ENCODE measurements around the gene HES7.
A peak's percentile ranks its signal among the peaks of the same experiment; 100 is the strongest.

The HES7 gene

DNA sequence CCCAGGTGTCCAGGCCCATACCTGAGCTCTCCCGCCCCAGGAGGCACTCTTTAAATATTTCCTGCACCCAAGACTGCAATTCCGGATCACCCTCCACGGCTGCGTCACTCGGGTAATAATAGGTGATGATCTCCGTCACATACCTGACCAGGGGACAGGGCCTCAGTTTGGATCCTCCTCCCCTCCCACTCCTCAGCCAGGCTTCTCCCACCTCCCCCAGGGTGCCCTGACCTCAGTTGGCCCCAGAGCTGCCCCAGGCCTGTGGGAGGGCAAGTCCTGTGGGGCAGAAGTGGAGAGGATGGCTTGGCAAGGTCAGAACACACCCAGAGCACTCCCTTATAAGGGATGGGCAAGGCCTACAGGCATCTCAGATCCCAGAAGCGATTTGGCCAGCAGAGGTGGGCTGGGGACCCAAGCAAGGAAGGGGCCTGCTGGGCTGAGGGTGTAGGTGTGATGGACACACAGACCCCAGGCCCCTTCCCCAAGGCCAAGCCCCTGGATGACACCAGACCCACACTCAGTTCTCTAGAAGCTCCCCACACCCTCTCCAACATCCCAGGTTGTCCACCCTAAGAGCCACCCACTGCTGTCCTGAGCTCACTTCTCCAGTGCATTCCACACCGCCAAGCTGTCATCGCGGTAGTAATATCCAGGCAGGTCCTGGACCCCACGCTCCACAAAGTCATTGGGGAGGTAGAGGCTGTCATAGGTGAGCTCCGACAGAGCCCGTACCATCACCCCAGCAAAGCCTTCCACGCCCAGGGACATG is 48.1 kb downstream of the HES7 start:
- no peak for DNase-seq (ENCODE audit: low read depth in 4 of 4, low spot score in 1 of 4)

GRCh38 chr17:8075081-8075480 is 48.8 kb downstream of the HES7 start:
- DNase-seq (ENCODE audit: low read depth in 4 of 4, low spot score in 1 of 4): no peak

DNA sequence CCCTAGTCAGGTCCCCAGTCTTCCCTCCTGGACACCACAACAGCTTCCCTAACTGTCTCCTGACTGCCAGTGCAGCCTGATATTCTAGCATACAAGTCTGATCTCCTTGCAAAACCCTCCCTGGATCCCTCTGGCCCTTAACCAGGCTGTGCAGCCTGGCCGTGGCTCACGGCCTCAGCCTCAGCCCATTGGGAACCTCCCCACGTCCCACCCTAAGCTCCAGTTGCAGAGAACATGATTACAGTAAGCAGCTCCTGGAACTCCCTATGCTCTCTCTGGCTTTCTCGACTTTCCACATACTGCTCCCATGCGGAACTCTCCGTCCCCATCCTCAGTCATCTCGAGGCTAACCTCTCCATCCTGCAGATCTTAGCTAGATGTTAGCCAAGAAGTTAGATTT is 49.4 kb downstream of the HES7 start:
- DNase-seq (ENCODE audit: low read depth in 4 of 4, low spot score in 1 of 4): no peak

- DNase-seq (ENCODE audit: low read depth in 4 of 4, low spot score in 1 of 4): peak; percentile 76 to 84 (median 78)
Measured at GRCh38 chr17:8073627-8074484, 50.0 kb downstream of the HES7 start.

- no peak for DNase-seq (ENCODE audit: low read depth in 4 of 4, low spot score in 1 of 4)
Measured at GRCh38 chr17:8072729-8073461, 51.0 kb downstream of the HES7 start.

DNA sequence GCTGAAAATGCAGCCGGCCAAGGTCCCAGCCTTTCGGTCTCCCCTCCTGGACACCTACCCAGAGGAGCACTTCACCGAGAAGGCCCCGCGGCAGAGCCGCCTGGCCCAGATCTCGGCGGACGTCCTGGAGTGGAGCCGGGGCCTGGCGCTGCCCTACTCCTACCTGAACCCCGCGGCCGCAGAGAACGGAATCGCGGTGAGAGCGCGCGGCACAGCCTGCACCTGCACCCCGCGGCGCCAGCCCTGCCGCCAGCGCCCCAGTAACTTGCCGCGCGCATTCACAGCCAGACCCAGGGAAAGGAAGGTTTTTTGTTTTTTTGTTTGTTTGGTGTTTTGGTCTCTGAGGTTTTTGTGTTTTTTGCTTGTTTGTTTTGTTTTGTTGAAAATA is 51.6 kb downstream of the HES7 start:
- DNase-seq (ENCODE audit: low read depth in 4 of 4, low spot score in 1 of 4): no peak

DNA sequence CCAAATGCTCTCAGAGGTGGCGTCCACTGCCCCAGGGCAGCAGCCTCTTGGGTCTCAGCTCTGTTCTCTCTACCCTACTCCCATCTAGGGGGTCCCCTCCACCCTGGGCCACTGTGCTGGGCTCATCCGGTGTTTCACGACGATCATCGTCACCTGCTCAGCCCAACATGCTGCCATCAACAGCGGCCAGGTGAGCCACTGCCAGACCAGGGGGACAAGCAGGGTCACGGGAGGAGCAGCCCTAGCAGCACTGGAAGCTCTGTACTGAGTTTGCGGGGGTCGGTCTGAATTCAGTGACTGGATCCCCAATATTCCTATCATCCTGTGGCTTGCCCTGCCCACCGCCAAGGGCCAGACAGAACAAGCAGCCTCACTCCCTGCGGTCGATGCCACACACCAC is 52.4 kb downstream of the HES7 start:
- no peak for DNase-seq (ENCODE audit: low read depth in 4 of 4, low spot score in 1 of 4)

Measured in stimulated activated CD4-positive, alpha-beta T cell treated with anti-CD3 and anti-CD28 coated beads, Interleukin-1b, Interleukin-23, amount 100 ng/mL, for 24 hours (primary cell).